ENCODE measurements around the gene HOXD9. TPM values are rescaled to one million over a fixed set of nuclear protein-coding genes. Genes with fewer than 3 reads are reported as not detected.

Gene HOXD9
- total and polyA plus RNA-seq, 2 donors (not counting 3 experiments of a cell fraction or from before 2014, with no cell fraction given), result 1.9 to 3.5 TPM

DNA sequence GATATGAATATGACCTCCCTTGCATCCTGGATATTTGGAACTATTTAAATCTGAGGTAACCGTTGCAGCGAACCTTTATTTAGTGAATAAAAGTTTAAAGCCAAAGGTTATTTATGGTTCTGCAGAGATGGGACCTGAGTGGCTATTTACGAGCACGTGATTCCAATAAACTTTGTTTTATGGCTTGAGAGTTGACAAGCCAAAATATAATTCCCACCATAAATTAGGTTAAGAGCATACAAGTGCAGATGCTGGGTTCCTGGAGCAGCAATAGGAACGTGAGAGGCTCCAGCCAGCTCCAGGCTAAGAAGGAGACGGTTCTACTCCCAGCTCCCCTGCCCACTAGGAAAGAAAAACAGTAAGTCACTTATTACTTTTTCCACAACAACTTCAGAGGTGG is 23.6 kb downstream of the HOXD9 start:
- Histone ChIP-seq H3K9ac (replicated peaks; ENCODE audit: extremely low read depth, insufficient read depth, low read length) (no peak overlapping the region), H3K9me1 (replicated peaks; ENCODE audit: control insufficient read depth, extremely low read depth, insufficient read depth, low read length) (no peaks in the 10 kb centered on the region), H3K27ac (ENCODE audit: insufficient read depth, low read depth, low read length) (no peak overlapping the region), H3K9me3 (replicated peaks; ENCODE audit: control insufficient read depth, insufficient read depth, low read length) (no peaks in the 10 kb centered on the region), H3K4me1 (ENCODE audit: control insufficient read depth, extremely low read depth, insufficient read depth, low read length) (no peaks in the 10 kb centered on the region), H3K36me3 (ENCODE audit: control insufficient read depth in 2 of 2, extremely low read depth in 1 of 2, insufficient read depth in 2 of 2, low read length in 2 of 2) (peaks cover 2 to 9% of the 10 kb centered on the region in 2 experiments), H3K79me2 (ENCODE audit: control insufficient read depth, insufficient read depth, low read length) (peaks cover 68% of the 10 kb centered on the region), H3K27me3 (ENCODE audit: control insufficient read depth in 2 of 2, insufficient read depth in 2 of 2, low read length in 2 of 2) (no peaks in the 10 kb centered on the region), H3K4me2 (ENCODE audit: insufficient read depth, low read length) (no peak overlapping the region), H2AFZ (ENCODE audit: low read depth, low read length) (no peak overlapping the region), H3K4me3 (replicated peaks in 1 of 3; ENCODE audit: insufficient read depth in 1 of 3, low read depth in 1 of 3, low read length in 3 of 3) (no peak overlapping the region), H4K20me1 (replicated peaks; ENCODE audit: control insufficient read depth, extremely low read depth, insufficient read depth, low read length) (no peaks in the 10 kb centered on the region)
- ChIA-PET POLR2A (no interaction called here), CTCF (interaction anchor here (1.9 to 9.3 kb wide), 2 partner anchors 307 to 408 kb away, joined by 7 to 338 read pairs; no protein-coding TSS in a partner anchor)
- intact Hi-C loops (cut with micrococcal nuclease), result no loop called here
- DNase-seq (ENCODE audit: low read depth, low spot score) (no peak), FAIRE-seq (no peak)
- no peak for TF ChIP-seq MYC (IDR thresholded peaks at IDR 0.05; ENCODE audit: low read depth, low read length)
- no peak for TF ChIP-seq JUN (IDR thresholded peaks at IDR 0.05; ENCODE audit: borderline replicate concordance, insufficient read depth, insufficient read length, low read depth)
- dilution Hi-C loops (cut with MboI; ENCODE audit: extremely low pct_ligation_motif_present, low sequenced_read_pairs), result loop anchor here (25.0 kb wide), 1 partner anchor 491 kb away; no protein-coding TSS in a partner anchor
- BruUV-seq (replicated peaks), result no TSS peak

DNA sequence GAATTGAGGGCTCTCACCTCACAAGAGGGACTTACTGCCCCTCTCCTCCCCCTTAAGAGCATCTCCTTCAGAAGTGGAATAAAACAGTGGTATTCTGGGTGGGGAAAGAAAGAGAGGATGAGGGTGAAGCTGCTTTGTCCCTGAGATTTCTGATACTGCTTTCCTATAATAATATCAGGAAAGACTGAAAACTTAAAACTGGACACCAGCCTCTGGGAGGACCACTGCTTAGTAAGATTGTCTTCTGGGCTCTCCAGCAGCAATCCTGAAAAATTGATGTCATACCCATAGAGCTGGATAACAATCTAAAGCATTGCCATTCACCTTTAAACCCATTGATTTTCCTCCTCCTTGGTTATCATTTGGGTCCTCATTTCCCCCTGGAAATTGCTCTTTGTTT is 24.1 kb downstream of the HOXD9 start:
- no peaks in the 10 kb centered on the region for H3K27me3 ChIP-seq (ENCODE audit: control insufficient read depth in 2 of 2, insufficient read depth in 2 of 2, low read length in 2 of 2)
- no peak for TF ChIP-seq POLR2AphosphoS5 (IDR thresholded peaks at IDR 0.05; ENCODE audit: insufficient read depth, low read depth, low read length)
- no peak for TF ChIP-seq MYC (IDR thresholded peaks at IDR 0.05; ENCODE audit: low read depth, low read length)
- BruUV-seq (replicated peaks), result no TSS peak
- no peak overlapping the region for H3K27ac ChIP-seq (ENCODE audit: insufficient read depth, low read depth, low read length)
- CTCF ChIA-PET, result interaction anchor here (1.9 to 9.3 kb wide), 2 partner anchors 307 to 408 kb away, joined by 7 to 338 read pairs; no protein-coding TSS in a partner anchor
- H3K9me3 ChIP-seq (replicated peaks; ENCODE audit: control insufficient read depth, insufficient read depth, low read length), result no peaks in the 10 kb centered on the region
- no peak overlapping the region for H2AFZ ChIP-seq (ENCODE audit: low read depth, low read length)
- H3K9ac ChIP-seq (replicated peaks; ENCODE audit: extremely low read depth, insufficient read depth, low read length), result no peak overlapping the region
- no peak for FAIRE-seq
- no peaks in the 10 kb centered on the region for H3K9me1 ChIP-seq (replicated peaks; ENCODE audit: control insufficient read depth, extremely low read depth, insufficient read depth, low read length)
- H3K4me3 ChIP-seq (replicated peaks in 1 of 3; ENCODE audit: insufficient read depth in 1 of 3, low read depth in 1 of 3, low read length in 3 of 3), result no peak overlapping the region
- peaks cover 62% of the 10 kb centered on the region for H3K79me2 ChIP-seq (ENCODE audit: control insufficient read depth, insufficient read depth, low read length)
- peaks cover 2 to 9% of the 10 kb centered on the region in 2 experiments for H3K36me3 ChIP-seq (ENCODE audit: control insufficient read depth in 2 of 2, extremely low read depth in 1 of 2, insufficient read depth in 2 of 2, low read length in 2 of 2)
- dilution Hi-C loops (cut with MboI; ENCODE audit: extremely low pct_ligation_motif_present, low sequenced_read_pairs), result loop anchor here (25.0 kb wide), 1 partner anchor 491 kb away; no protein-coding TSS in a partner anchor
- H3K4me1 ChIP-seq (ENCODE audit: control insufficient read depth, extremely low read depth, insufficient read depth, low read length), result no peaks in the 10 kb centered on the region
- H3K4me2 ChIP-seq (ENCODE audit: insufficient read depth, low read length), result no peak overlapping the region
- intact Hi-C loops (cut with micrococcal nuclease), result no loop called here
- POLR2A ChIA-PET, result no interaction called here
- no peaks in the 10 kb centered on the region for H4K20me1 ChIP-seq (replicated peaks; ENCODE audit: control insufficient read depth, extremely low read depth, insufficient read depth, low read length)
- no peak for DNase-seq (ENCODE audit: low read depth, low spot score)

All from endothelial cell of umbilical vein (primary cell).